GM19351 (cell line): ENCODE measurements around the gene COQ2.
"Not testable (repeated sequence)": the region's sequence is repeated elsewhere in the genome, so short reads cannot be mapped to it uniquely, and the experiment has no call there.

ENCODE experiments used
- ATAC-seq: cut with Tn5 transposase; IDR thresholded peaks from one replicate; pipeline ENCODE4 v1.9.1; 2021; ENCODE audit warnings: mild to moderate bottlenecking, moderate library complexity; ENCODE audit not compliant: unreplicated experiment

COQ2 gene

DNA sequence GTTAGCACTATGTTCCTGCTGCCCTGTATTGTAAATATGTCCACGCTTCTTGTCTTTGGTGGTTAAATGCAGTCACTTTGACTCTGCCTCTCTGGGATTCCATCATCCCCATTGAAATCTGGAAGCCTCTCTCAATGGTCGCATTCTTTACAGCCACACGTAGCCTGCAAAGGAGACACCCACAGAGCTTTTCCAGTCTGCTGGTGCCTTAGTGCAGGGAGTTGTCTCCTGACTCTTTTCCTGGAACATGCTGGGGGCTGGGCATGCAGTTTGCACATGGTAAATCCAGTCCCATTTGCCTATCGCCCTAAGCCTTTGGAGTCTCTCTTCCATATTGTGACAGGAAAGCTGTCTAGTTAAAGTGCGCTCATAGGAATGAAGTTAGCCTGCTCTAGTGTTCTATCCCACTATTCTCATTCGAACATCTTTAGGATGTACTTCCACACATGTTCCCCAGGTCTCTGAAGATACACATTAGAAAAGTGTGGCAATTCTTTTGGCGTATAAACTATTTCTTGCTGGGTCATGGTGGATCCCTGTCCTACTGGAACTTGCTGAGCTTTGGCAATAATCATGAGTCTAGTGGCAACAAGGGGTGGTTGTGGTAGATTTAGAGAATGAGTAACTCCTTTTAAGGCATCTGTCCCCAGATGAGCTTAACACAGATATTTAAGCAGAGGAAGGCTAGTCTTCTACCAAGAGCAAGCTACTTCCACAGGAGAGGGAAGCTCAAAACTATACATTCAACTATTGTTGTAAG lies 33.7 kb downstream of the COQ2 start:
- ATAC-seq, result no peak

DNA sequence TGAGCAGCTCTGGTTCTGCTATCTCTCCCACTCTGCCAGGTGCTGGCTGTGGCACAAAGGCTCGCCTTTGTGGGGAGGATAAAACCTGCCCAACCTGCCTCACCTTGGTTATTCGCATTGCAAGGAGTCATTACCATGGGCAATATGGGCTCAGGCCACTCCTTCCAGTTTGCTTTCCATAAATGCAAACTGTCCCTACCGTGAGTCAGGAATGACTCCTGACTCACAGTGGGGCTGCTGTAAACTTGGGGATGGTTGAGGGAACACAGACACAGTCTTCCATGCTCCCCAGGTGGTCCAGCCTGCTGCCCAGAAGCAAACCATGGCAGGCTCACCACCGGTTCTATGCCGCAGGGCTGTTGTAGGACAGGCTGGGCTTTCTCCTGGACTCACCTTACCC lies 36.1 kb downstream of the COQ2 start:
- no peak for ATAC-seq

DNA sequence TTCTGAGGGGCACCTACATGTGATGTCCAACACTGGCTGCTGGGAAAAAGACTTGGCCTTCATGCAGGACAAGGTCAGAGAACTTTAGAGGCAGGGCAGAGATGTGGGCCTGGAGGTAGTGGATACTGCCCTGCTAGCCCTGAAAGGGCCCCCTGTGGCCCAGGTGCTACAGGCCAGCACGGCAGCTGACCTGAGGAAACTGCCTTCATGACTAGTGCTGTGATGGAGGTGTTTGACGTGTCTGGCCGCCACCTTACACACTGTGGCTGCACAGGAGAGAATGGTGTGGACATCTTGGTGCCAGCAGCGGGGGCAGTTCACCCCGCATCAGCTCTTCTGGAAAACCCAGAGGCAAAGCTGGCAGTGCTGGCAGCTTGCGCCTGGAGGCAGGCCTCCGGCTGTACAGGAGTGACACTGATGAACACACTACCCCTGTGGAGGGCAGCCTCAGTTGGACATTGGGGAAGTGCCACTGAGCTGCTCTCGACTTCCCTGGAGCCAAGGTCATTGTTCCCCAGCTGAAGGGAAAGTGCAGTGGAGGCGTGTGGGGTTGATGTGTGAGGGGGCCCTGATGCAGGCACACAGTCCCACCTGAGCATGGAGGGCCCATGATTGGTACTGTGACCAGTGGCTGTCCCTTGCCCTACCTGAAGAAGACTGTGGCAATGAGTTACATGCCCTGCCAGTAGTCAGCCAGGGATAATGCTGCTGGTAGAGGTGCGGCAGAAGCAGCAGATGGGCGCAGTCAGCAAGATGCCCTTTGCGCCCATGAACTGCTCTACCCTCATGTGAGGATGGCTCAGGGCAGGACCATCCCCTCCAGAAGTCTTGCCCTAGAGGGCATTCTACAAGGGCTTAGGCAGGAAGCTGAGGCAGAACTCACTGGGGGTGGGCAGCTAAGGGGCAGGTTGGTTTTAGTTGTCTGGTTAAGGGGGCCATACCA lies 36.9 kb downstream of the COQ2 start:
- no peak for ATAC-seq

DNA sequence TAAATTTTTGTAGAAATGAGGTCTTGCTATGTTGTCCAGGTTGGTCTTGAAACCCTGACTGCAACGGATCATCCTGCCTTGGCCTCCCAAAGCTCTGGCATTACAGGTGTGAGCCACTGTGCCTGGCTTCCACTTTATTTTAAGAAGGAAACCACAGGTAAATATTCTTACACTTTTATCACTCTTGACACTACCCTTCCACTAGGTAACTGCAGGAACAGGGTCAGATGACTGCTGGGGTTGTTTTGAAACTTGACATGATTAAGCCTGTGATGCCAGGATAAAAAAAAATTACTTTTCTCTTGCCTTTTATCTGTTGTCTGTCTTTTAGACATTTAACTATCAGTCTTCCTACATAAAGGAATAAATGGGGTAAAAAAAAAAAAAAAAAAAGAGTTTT lies 43.5 kb downstream of the COQ2 start:
- ATAC-seq, result no peak

DNA sequence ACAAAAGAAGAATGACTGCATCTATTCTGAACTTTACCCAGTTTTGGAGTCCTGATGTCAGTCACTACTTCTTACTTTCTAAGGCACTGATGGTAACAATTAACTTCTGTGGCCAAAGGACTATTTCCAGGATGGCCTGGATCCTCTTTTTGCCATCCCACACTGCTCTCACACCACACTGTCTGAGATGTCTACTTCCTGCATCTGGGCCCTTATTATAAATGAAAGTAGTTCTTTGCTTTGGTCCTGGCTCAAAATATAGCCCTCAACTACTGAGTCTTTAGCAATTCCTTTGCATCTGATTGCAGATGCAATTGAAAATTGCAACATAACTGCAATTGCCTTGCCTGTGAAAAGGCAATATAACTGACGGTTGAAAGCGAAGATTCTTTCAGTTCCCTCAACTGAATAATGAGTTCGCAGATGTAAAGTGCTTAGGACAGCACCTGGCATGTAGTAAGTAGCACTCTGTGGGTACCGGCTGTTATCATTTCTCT lies 44.2 kb downstream of the COQ2 start:
- ATAC-seq, result peak; percentile 86

DNA sequence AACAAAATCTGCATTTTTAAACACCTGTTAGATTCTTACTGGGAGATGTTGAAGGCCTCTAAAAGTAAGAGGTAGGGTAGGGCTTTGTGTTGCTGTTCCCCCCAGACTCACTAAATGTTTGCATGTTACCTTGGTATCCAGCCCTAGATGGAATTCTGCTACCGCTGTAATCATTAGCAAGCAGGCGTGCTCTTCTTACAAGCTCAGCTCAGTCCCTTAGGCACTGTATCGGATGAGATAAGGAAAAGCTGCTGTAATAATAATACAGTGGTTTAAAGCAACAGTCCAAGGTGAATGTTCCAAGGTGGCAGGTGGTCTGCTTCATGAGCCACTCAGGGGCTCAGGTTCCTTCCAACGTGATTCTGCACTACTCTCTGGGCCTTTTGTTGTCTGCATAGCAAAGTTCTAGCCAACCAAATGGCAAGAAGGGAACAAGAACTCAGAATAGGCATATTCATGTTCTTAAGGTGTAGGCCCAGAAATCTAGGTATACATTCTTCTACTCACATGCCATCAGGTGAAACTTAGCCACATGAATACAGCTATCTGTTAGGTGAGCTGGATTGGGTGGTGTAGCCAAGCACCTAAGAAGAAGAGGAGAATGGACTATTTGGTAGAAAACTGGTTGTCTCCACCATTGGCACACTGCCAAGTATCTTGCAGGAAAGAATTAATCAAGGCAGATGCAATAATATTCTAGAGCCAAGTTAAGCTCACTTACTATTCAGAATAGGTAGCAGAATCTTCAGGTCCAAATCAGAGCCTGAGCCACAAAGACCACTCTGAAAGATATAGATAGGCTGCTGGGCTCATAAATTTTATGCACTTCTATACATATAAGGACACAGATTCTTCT lies 46.0 kb downstream of the COQ2 start:
- ATAC-seq, result no peak

DNA sequence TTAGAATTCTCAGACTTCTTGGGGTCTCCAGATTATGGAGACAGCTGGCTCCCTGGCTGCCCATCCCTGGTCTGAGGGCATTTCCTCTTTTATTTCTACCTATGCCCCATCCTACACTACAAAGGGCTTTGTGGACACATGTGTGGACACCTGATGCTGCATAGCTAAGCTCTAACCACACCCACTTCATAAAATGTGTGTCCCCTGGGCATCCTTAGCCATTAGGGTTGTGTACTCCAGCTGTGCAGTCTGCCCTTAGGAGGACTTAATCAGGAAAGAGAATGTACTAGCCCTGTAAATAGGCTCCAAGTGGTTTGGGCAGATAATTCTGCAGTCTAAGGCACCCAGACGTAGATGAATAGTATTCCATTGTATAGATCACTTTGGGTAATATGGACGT lies 47.0 kb downstream of the COQ2 start:
- ATAC-seq, result no peak

DNA sequence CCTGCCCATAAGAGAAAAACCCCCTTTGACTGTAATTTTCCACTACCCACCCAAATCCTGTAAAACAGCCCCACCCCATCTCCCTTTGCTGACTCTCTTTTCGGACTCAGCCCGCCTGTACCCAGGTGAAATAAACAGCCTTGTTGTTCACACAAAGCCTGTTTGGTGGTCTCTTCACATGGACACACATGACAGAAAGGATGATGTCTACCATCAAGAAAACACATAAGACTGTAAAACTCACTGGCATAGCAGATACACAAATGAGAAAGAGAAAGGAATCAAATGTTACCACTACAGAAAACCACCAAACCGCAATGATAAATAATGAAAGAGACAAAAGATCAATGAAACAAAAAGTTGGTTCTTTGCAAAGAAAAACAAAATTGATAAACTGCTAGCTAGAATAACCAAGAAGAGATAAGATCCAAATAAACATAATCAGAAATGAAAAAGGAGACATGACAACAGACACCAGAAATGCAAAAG lies 48.9 kb downstream of the COQ2 start:
- ATAC-seq, result peak; percentile 27

DNA sequence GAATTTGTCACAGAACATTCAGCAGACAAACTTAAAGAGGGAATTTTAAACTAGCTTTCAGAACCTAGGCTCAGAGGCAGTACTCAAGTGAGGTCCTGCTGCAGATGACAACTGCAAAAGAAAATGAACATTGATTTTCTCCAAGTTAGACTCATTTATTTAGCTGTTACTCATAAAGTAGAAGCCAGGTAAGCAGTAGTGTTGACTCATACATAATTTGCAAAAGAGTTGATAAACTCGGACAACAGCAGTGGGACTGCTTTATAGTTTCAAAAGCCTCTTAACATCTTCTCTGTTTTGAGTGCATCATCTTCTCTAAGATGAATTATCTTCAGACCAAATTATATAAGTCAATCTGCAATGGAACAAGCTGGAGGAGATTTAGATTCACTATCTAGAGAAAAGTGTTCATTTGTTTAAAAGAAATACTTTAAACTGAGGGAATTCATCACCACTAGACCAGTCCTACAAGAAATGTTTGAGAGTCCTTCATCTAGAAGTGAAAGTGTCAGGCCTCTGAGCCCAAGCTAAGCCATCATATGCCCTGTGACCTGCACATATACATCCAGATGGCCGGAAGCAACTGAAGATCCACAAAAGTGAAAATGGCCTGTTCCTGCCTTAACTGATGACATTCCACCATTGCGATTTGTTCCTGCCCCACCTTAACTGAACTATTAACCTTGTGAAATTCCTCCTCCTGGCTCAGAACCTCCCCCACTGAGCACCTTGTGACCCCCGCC lies 49.5 kb downstream of the COQ2 start:
- no peak for ATAC-seq

DNA sequence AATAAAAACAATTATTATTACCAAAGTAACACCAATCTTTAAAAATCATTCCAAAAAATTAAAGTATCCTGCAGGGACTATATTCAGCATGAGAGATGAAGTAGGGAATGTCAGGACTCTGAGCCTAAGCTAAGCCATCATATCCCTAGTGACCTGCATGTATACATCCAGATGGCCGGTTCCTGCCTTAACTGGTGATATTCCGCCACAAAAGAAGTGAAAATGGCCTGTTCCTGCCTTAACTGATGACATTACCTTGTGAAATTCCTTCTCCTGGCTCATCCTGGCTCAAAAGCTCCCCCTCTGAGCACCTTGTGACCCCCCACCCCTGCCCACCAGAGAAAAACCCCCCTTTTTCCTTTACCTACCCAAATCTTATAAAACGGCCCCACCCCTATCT lies 50.2 kb downstream of the COQ2 start:
- ATAC-seq, result not testable (repeated sequence)

DNA sequence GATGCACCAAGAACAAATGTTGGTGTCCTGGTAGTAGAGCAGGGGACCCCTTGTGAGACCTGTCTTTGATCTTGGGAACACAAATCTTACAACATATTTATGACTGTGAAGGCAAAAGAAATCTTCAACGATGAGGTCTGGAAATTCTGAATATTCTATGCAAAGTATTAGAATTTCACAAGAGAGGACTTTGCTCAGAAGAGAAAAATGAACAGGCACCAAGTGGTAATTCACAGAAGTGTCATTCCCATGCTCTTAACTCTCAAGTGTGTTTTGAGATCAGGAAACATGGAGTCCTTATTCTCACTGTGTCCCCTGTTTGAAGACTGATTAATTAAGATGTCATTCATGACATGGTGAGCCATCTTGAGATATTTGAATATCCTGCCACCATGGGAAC lies 52.5 kb downstream of the COQ2 start:
- ATAC-seq, result no peak

DNA sequence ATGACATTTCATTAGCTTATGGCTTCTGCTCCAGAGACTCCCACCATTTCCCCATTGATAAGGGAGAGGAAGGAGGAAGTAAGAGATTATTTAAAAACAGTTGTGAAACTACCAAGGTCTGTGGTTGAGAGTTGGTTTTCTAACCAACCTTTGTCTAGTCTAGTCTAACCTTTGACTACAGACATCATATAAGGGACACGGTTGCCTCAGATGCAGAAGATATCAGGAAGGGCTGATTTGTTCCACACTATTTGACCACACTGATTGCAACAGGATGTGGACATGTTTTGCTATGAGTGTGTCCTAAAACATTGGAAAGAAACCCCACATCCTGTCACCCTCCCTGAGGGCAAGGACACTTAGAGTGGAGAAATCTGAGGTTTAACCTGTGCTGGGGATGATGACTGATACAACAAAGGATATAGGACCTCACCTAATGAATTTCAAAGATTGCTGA lies 53.0 kb downstream of the COQ2 start:
- peak; percentile 75 for ATAC-seq

DNA sequence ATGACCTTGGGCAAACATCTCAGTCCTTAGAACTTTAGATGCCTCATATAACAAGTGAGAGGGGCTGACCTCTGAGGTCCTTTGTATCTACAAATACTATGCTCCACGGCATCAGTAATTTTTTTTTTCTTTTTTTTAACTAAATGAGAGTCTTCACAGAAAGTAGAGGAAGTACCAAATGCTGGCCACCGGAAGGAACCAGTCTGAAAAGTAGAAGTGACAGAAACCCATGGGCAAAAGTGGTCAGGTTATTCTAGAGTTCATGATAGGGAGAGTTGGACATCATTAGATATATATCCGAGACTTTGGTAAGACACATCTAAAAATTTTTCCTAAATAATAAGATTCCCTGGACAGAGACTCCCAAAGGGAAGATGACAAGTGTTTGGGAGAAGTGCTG lies 53.7 kb downstream of the COQ2 start:
- no peak for ATAC-seq

DNA sequence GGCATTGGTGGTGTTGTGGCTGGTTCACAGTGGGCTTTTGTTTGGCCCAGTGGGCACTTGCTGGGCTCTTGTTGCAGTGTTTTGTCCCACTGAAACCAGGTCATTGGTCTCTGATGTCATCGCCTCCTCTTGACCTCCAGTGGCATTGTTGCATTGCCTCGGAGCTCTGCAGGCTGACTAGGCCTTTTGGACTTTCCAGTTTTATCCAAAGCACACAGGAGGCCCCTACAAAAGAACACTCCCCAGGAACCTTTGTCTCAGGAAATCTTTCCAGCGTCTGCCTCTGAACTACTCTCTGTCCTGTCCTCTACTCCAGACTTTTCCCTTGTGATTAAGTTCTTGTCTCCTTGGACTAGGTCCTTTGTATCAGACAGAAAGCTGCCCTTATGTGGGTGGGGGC lies 54.8 kb downstream of the COQ2 start:
- no peak for ATAC-seq

DNA sequence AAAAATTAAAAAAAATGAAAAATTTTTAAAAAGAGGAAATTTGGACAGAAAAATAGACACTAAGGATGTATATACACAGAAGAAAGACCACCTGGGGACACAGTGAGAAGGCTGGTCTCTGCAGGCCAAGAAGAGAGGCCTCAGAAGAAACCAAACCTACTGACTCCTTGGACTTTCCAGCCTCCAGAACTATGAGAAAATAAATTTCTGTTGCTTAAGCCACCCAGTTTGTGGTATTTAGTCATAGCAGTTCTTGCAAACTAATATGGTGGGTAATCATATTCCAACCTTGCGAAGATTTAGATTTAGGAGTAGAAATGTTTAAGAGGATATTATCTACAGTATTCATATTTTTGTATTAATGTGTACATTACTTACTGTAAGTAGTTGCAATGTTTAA lies 56.4 kb downstream of the COQ2 start:
- no peak for ATAC-seq

DNA sequence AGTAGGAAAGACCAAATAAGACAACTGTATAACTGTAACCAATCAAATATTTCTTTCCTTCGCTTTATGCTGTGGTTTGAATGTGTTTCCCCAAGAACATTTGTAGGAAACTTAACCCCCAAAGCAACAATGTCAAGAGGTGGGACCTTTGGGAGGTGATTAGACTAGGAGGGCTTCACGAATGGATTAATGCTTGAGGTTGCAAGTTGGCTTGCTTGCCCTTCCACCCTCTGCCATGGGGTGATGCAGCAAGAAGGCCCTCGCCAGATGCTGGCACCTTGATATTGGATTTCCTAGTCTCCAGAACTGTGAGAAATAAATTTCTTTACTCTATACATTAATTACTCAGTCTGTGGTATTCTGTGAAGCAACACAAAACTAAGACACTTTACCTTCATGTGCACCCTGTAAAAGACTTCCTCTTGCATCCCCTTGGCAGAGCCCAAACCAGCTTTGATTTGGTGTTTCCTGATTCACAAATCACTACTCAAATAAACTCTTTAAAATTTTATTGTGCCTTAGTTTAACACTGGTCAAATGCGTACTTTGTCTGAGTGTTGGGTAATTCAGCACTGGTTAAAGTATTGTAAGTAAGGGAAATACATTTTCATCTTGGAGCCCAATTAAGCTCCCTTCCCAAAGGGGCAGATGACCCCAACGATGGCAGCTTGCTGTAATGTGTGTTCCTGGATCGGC lies 59.9 kb downstream of the COQ2 start:
- ATAC-seq, result no peak

DNA sequence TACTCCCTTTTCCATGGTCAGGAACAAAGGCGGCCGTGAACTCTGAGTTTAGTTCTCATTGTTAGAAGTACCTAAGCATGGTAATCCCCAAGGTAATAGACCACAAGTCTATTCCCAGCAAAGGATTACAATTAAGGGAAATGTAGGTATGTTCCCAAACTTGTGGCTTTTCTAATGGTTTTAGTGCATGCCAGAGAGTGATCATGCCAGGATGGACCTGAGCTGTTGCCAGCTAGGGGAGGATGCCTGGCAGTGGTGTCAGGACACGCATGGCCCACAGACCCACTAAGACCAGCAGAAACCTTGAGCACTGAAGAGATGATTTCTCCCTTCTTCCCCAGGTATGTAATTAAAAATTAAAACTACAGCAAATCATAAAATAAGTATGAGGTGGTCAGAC lies 60.8 kb downstream of the COQ2 start:
- no peak for ATAC-seq

DNA sequence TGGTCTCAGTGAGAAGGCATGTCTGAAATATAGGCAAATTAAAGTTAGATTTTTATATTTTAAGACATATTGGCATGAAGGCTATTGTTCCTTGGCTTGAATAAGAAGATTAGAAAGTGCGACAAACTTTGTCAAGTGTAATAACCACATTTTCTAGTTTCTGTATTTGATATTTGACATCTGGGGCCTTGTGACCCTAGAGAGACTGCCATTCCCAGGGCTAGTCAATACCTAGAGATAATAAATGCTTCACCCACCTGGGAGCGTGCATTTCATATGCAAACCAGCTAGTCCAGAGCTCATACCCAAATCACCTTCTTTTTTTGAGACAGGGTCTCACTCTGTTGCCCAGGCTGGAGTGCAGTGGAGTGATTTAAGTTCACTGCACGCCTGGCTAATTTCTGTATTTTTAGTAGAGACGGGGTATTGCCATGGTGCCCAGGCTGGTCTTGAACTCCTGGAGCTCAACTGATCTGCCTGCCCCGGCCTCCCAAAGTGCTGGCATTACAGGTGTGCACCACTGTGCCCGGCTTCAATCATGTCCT lies 62.6 kb downstream of the COQ2 start:
- peak; percentile 42 for ATAC-seq
